Stimulated activated CD4-positive, alpha-beta T cell treated with anti-CD3 and anti-CD28 coated beads, TNF-alpha, amount 100 ng/mL, for 1 hour (primary cell): ENCODE data around the gene LCMT1.
"Not testable (repeated sequence)": the region's sequence is repeated elsewhere in the genome, so short reads cannot be mapped to it uniquely, and the experiment has no call there.

Source experiments
- DNase-seq, 3 donors: peaks; one replicate each; pipeline ENCODE4 v3.0.0-alpha.2; 2020; ENCODE audit warnings: low read depth in 3 of 3, low spot score in 1 of 3

LCMT1 gene

GRCh38 chr16:25111403-25112166 lies at the start of gene LCMT1:
TSS of gene LCMT1 (plus strand) at chr16:25111742. CDS start at chr16:25111884, 142 bp downstream.
- DNase-seq = peak; percentile 72 to 79 (median 78)

GRCh38 chr16:25063102-25063501 lies 48.4 kb upstream of the LCMT1 start:
- no peak for DNase-seq

DNA sequence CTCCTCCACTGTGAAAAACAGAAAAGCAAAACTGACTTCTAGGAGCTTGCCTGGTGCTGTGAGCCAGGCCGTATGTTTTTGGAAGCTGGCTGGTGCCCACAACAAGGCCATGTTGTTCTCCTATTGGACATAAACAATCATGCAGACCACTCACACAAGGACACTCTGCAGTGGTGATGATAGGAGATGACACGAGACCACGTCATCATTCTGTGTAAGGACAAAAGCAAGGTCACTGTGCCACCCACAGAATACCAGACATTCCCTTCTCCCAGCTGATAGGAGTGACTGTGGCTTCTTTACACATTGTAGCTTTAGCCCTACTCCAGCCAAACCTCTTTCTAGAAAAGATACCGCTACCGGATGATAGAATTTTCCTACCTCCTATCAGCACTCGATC lies 47.7 kb upstream of the LCMT1 start:
- DNase-seq = no peak

DNA sequence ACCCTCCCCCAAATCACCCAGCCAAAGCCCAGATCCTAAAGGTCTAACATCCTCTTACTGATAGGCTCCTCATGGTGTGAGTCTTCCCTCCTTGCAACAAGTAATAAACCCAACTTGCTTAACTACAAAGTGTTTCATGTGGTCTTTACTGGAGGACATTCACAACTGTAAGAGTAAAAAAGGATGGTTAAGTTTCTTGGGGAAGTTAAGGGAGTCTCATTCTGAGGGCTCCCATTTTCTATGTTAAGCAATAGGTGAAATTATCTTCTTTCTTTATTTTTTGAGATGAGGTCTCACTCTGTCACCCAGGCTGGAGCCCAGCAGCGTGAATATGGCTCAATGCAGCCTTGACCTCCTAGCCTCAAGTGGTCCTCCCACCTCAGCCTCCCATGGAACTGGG lies 47.3 kb upstream of the LCMT1 start:
- not testable (repeated sequence) for DNase-seq

GRCh38 chr16:25064937-25065336 lies 46.6 kb upstream of the LCMT1 start:
- no peak for DNase-seq

GRCh38 chr16:25065899-25066298 lies 45.6 kb upstream of the LCMT1 start:
- no peak for DNase-seq

DNA sequence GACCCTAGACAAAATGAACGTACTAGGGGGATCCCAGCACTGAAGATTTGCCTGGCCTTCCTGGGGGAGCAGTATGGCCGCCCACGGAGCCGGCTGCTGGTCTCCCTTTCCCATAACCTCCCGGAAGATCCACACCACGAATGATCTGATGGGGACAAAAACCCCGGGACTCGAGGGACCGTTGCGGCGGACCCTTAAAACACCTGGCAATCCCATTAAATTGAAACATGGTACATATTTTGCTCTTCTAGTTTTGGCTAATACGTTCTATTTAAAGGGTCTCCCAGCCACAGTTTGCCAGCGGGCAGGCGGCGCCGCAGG lies 45.2 kb upstream of the LCMT1 start:
- no peak for DNase-seq

DNA sequence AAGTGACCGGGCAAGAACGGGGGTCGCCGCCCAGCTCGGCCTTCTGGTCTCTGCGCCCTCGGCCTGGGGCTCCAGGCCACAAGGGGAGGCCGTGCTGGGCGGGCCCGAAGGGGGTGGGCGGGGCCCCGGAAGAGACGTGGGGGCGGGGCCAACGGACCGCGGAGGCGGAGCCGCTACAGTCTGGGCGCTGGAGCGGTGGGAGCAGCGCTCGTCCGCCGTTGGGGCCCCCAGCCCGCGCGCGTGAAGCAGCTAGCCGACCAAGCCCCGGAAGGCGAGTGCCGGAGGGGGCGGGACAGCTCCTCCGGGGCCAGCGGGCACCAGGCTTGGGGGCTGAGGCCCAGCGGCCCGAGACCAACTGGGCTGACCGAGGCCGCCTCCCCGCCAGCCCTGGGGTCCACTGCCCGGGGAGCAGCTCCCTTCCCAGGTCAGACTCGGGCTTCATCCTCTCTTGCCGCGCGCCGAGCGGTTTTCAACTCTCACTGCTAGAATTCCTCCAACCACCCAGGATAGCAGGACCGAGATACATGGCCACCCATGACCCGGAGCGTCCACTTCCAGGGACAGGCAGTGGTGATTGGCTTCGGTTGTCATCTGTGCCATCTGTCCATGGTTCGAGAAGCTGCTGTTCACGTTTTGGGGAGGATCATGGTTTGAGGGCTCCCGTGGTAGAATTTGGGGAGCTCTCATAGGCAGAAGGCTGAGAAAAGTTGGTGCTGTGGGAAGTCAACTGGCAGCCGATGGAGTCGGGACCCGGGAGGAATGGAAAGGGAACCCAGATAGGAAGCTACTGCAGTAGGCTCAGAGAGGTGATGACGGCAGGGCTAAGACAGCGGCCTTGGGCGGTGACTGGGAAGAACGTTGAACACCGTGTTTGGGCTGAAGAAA lies 44.6 kb upstream of the LCMT1 start:
- DNase-seq = peak; percentile 33 to 79 (median 53)

GRCh38 chr16:25073854-25074253 lies 37.7 kb upstream of the LCMT1 start:
- no peak for DNase-seq

DNA sequence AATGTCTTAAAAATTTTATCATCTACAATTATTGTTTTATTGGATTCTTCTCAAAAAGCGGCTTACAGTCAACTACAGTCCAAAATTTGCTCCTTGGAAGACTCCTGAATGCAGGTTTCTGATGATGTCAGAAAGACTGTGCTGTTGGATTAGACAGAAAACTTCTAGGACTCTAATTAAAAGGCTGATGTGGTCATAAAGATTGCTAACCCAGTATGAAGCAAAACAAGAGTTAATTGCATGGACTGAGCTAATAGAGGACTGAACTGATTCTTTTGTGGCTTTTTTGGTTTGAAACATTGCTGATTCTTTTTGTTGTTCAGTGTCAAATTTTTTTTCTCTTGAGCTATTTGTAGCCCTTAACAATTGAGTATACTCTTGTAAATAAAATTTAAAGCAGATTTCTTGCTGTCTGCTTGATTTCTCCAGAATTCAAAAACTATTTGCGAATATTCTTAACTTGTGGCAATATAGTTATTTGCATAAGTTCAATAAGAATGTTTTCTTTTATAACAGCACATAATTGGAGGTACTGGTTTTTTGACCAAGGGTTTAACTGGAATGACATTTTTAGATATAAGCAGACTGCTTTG lies 33.1 kb upstream of the LCMT1 start:
- no peak for DNase-seq

- DNase-seq = no peak
Observed at GRCh38 chr16:25079637-25080378, 31.7 kb upstream of the LCMT1 start.

DNA sequence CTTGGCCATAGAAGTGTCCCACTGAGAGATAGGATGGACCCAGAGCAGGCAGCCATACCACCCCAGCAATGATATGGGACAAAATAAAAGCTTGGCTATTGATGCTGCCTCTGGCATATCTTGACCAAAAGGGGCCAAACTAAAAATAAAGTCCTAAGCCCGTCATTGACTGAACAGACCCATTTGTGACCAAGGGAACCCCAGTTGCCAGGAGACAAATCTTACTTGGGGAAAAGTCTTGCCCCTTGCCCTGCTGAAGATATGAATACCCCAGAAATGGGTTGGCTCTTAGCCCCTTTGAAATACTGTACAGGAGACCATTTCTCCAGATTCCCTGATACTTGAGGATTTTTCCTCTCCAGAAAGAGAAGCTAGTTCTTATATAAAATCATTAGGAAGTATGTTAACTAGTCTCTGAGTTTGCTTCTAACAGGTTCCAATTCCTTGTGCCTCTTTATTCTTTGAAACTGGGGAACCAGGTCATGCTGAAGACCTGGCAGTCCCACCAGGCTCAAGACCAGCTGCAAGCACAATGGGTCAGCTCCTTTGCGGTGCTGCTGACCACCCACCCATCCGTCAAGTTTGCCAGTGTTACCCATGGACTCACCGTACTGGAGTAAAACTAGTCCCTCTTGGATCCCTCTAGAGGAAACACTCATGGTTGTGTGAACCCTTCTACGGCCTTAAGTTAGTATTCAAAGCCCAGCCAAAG lies 31.0 kb upstream of the LCMT1 start:
- no peak for DNase-seq

DNA sequence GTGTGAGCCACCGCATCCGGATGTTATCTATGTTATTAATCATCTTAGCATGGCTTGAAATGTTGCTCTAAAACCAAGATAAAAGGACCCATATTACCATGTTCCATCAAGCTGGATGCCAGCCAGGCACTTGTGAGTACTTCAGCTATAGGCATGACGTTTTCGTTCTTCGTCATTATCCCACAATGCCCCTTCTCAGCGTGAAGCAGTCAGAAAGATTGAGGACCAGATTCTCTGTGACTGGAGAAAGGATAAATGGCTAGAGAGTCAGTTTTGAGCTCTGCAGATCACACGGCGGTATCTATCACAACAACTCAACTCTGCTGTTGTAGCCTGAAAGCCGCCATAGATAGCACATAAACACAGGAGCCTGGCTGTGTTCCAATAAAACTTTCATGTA lies 29.8 kb upstream of the LCMT1 start:
- DNase-seq = no peak

- DNase-seq = no peak
Observed at GRCh38 chr16:25083065-25083464, 28.5 kb upstream of the LCMT1 start.

DNA sequence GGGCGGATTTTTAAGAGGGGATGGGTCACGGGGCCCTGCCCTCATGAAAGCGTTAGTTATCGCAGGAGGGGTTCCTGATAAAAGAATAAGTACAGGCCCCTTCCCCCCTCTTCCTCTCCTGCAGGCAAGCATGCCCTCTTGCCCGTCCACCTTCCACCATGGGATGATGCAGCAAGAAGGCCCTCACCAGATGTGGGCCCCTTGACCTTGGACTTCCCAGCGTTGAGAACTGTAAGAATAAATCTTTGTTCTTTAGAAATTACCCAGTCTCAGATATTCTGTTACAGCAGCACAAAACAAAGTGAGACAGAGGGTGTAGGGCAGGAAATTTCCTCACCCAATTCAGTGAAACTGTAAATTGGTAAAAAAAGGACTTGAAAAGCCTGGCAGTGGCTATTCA lies 27.8 kb upstream of the LCMT1 start:
- DNase-seq = no peak

DNA sequence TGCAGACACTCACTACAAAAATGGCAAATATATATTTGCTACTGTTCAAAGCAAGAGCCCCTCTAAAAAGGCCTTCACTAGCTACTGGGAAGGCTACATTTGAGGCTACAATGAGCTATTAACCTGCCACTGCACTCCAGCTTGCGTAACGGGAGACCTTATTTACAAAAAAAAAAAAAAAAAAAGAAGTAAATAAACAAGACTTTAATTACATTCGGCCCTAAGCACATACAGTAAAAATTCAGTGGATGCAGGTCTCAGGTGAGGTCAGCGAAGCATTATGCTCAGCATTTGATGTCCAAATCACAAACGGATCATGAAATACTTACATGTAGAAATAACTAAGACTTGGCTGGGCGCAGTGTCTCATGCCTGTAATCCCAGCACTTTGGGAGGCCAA lies 26.7 kb upstream of the LCMT1 start:
- DNase-seq = no peak

- no peak for DNase-seq
Observed at GRCh38 chr16:25087761-25088160, 23.8 kb upstream of the LCMT1 start.

DNA sequence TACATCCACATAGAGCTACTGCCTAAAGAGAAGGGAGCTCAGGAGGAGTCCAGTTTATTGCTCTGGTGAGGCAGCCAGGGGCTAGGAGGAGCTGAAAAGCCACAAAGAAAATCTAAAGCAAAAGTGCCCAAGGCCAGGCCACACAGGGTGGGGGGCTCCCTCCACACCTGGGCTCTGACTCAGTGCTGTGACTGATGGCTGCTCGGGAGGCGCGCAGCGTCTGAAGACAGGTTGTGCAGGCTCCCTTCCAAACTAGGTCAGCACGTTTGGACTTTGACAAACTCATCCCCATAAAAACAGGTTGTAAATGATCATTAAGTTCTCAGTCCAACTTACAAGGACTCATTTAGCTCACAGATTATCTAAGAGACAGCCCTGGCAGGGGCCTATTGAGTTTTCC lies 22.2 kb upstream of the LCMT1 start:
- DNase-seq = no peak

- DNase-seq = no peak
Observed at GRCh38 chr16:25092441-25092840, 19.1 kb upstream of the LCMT1 start.

GRCh38 chr16:25093208-25094061 lies 18.1 kb upstream of the LCMT1 start:
- no peak for DNase-seq
